OCI-LY1 (cell line): ENCODE measurements around the gene RIN3.

ENCODE experiments used
- H2AFZ ChIP-seq: fragments of 200-600 bp; sonication (generic), shearing (Covaris generic); 2 replicates; pipeline ENCODE4 v1.6.0; 2014; ENCODE audit warnings: antibody characterized with exemption, mild to moderate bottlenecking, low read length
- H3F3A ChIP-seq: fragments of 200-600 bp; sonication (generic), shearing (Covaris generic); 2 replicates; pipeline ENCODE4 v1.6.0; 2014; ENCODE audit warnings: mild to moderate bottlenecking, antibody characterized with exemption, low read length, moderate library complexity; ENCODE audit not compliant: insufficient read depth
- H3K27ac ChIP-seq: fragments of 200-600 bp; sonication (generic); 2 replicates; pipeline ENCODE4 v1.5.1; 2014; ENCODE audit warnings: low read length, mixed run types, mild to moderate bottlenecking, low read depth; ENCODE audit not compliant: poor library complexity, severe bottlenecking
- H3K27me3 ChIP-seq: fragments of 200-600 bp; sonication (generic); 2 replicates; pipeline ENCODE4 v1.6.0; 2014; ENCODE audit warnings: antibody characterized with exemption, mild to moderate bottlenecking, low read length, moderate library complexity; ENCODE audit not compliant: insufficient read depth
- H3K36me3 ChIP-seq: fragments of 200-600 bp; sonication (generic); 2 replicates; pipeline ENCODE4 v1.6.1; 2014; ENCODE audit warnings: mild to moderate bottlenecking, antibody characterized with exemption, low read length, moderate library complexity, mixed read lengths; ENCODE audit not compliant: insufficient read depth
- H3K4me1 ChIP-seq: fragments of 200-600 bp; sonication (generic); 2 replicates; pipeline ENCODE4 v1.5.1; 2014; ENCODE audit warnings: mild to moderate bottlenecking, low read length, moderate library complexity; ENCODE audit not compliant: insufficient read depth, severe bottlenecking
- H3K4me2 ChIP-seq: fragments of 200-600 bp; sonication (generic), shearing (Covaris generic); 2 replicates; pipeline ENCODE4 v1.6.1; 2014; ENCODE audit warnings: low read length
- H3K4me3 ChIP-seq: fragments of 200-600 bp; sonication (generic); 2 replicates; pipeline ENCODE4 v1.5.1; 2014; ENCODE audit warnings: low read length, low read depth, mild to moderate bottlenecking, mixed read lengths; ENCODE audit not compliant: poor library complexity, severe bottlenecking
- H3K79me2 ChIP-seq: fragments of 200-600 bp; shearing (Covaris generic); 2 replicates; pipeline ENCODE4 v1.6.1; 2016; ENCODE audit warnings: mixed run types, low read length, mixed read lengths; ENCODE audit not compliant: insufficient read depth
- H3K9ac ChIP-seq: fragments of 200-600 bp; sonication (generic), shearing (Covaris generic); 2 replicates; pipeline ENCODE4 v1.6.1; 2014; ENCODE audit warnings: mild to moderate bottlenecking, low read length, mixed read lengths
- H3K9me2 ChIP-seq: fragments of 200-600 bp; sonication (generic), shearing (Covaris generic); 2 replicates; pipeline ENCODE4 v1.6.1; 2014; ENCODE audit warnings: low read depth, mild to moderate bottlenecking, low read length, mixed read lengths
- H3K9me3 ChIP-seq: fragments of 200-600 bp; shearing (Covaris generic); 2 replicates; pipeline ENCODE4 v1.6.1; 2014; ENCODE audit warnings: low read length, mixed read lengths
- H4K20me1 ChIP-seq: fragments of 200-600 bp; sonication (generic), shearing (Covaris generic); 2 replicates; pipeline ENCODE4 v1.6.0; 2016; ENCODE audit warnings: mild to moderate bottlenecking, low read length; ENCODE audit not compliant: insufficient read depth
- EZH2 ChIP-seq: fragments of 200-600 bp; sonication (generic), shearing (Covaris generic); IDR thresholded peaks from 2 replicates; pipeline ENCODE4 v1.8.0; 2017; ENCODE audit warnings: borderline replicate concordance, mixed run types, mild to moderate bottlenecking, antibody characterized with exemption, low read length, moderate library complexity, mixed read lengths
- TF ChIP-seq, protein P1 (sequence below): fragments of 200-600 bp; sonication (generic), shearing (Covaris generic); IDR thresholded peaks from 2 replicates; pipeline ENCODE4 v1.5.1; 2017; ENCODE audit warnings: mild to moderate bottlenecking, antibody characterized with exemption, low read length, moderate library complexity, mixed read lengths

RIN3 gene

DNA sequence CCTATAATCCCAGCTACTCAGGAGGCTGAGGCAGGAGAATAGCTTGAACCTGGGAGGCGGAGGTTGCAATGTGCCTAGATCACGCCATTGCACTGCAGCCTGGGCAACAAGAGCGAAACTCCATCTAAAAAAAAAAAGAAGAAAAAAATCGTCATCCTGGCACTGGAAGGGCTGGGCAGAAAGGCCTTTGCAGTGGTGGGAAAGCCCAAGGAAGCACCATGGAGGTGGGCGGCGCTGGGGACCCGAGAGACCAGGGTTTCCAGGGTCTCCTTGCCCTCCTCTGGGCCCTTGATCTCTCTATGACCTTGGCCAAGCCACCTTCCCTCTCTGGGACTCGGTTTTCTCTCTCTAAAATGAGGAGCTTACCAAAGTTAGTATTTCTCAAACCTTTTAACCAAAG, 169.5 kb downstream of the RIN3 start:
- no peaks in the 10 kb centered on the region for H3K36me3 ChIP-seq

DNA sequence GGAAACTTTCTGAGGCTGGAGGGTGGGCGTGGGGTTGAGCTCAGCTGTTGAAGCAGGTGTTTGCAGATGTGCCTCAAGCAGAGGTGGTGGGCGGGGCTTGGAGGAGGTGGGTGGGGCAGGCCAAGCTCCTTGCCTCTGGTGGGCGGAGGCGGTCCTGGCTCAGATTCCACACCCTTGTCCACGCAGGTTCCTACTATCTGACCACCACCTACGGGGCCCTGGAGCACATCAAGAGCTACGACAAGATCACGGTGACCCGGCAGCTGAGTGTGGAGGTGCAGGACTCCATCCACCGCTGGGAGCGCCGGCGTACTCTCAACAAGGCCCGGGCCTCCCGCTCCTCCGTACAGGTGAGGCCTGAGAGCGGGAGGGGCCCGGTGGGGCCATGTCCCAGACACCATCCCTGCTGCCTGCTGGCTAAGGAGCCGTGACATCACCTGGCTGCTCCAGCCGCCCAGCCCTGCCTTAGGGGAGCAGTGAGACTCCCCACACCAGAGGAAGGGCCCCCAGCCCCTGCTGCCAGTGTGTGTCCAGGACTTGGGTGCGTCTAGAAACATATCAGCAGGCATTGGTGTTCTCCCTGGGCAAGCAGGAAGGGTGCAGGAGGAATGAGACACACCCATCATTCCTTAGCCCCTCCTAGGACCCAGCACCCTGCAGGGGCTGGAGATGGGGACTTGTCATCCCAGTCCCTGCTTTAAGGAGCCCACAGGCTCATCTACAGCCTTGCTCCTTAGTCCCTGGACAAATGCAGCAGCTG, 171.4 kb downstream of the RIN3 start:
- H3K27me3 ChIP-seq, result no peaks in the 10 kb centered on the region
- H3K79me2 ChIP-seq, result no peaks in the 10 kb centered on the region
- no peaks in the 10 kb centered on the region for H3K9me2 ChIP-seq
- no peaks in the 10 kb centered on the region for H3K9me3 ChIP-seq
- no peaks in the 10 kb centered on the region for H3F3A ChIP-seq
- H4K20me1 ChIP-seq, result no peaks in the 10 kb centered on the region
- no peak overlapping the region for H3K27ac ChIP-seq
- H2AFZ ChIP-seq, result no peak overlapping the region
- H3K4me2 ChIP-seq, result no peak overlapping the region
- H3K4me3 ChIP-seq, result no peak overlapping the region
- H3K4me1 ChIP-seq, result no peaks in the 10 kb centered on the region
- H3K36me3 ChIP-seq, result no peaks in the 10 kb centered on the region
- TF ChIP-seq, protein P1, sequence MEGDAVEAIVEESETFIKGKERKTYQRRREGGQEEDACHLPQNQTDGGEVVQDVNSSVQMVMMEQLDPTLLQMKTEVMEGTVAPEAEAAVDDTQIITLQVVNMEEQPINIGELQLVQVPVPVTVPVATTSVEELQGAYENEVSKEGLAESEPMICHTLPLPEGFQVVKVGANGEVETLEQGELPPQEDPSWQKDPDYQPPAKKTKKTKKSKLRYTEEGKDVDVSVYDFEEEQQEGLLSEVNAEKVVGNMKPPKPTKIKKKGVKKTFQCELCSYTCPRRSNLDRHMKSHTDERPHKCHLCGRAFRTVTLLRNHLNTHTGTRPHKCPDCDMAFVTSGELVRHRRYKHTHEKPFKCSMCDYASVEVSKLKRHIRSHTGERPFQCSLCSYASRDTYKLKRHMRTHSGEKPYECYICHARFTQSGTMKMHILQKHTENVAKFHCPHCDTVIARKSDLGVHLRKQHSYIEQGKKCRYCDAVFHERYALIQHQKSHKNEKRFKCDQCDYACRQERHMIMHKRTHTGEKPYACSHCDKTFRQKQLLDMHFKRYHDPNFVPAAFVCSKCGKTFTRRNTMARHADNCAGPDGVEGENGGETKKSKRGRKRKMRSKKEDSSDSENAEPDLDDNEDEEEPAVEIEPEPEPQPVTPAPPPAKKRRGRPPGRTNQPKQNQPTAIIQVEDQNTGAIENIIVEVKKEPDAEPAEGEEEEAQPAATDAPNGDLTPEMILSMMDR, result no peak
- TF ChIP-seq EZH2, result no peak
- no peak overlapping the region for H3K9ac ChIP-seq

More for the DNA sequence above, 169.5 kb downstream of the RIN3 start:
- H3K4me2 ChIP-seq, result no peak overlapping the region
- H3K9me3 ChIP-seq, result no peaks in the 10 kb centered on the region
- H2AFZ ChIP-seq, result no peak overlapping the region
- H3F3A ChIP-seq, result no peaks in the 10 kb centered on the region
- no peaks in the 10 kb centered on the region for H3K9me2 ChIP-seq
- H3K4me1 ChIP-seq, result no peaks in the 10 kb centered on the region
- TF ChIP-seq, protein P1, result no peak
- no peak for TF ChIP-seq EZH2
- no peaks in the 10 kb centered on the region for H3K27me3 ChIP-seq
- no peaks in the 10 kb centered on the region for H4K20me1 ChIP-seq
- no peak overlapping the region for H3K9ac ChIP-seq
- H3K4me3 ChIP-seq, result no peak overlapping the region
- H3K27ac ChIP-seq, result no peak overlapping the region
- H3K79me2 ChIP-seq, result no peaks in the 10 kb centered on the region

DNA sequence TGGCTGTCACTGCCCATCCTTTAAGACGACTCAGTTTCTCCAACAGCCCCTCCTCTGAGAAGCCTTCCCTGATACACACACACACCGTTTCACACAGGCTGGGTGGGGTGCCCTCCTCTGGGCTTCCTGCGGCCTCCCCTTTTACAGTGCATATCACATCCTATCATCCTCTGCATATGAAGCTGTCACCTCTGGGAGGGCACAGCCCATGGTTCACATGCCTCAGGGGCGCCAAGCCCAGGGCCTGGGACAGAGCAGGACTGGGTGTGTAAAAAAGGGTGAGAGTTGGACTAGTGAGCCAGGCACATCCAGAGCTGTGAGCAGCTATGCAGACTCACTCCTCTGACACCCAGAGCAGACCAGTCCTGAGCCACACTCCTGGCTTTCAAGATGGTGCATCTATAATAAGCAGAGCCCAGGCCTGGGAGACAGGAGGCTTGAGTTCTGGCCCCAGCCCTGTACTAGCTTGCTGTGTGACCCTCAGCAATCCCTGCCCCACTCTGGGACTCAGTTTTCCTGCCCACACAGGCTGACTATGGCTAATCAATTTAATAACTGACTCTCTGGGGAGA, 172.3 kb downstream of the RIN3 start:
- H3K36me3 ChIP-seq, result no peaks in the 10 kb centered on the region
- H4K20me1 ChIP-seq, result no peaks in the 10 kb centered on the region
- H3K9ac ChIP-seq, result no peak overlapping the region
- H3F3A ChIP-seq, result no peaks in the 10 kb centered on the region
- H2AFZ ChIP-seq, result no peak overlapping the region
- TF ChIP-seq, protein P1, result no peak
- TF ChIP-seq EZH2, result no peak
- no peak overlapping the region for H3K4me3 ChIP-seq
- no peaks in the 10 kb centered on the region for H3K9me2 ChIP-seq
- no peaks in the 10 kb centered on the region for H3K79me2 ChIP-seq
- no peaks in the 10 kb centered on the region for H3K9me3 ChIP-seq
- H3K27ac ChIP-seq, result no peak overlapping the region
- H3K4me1 ChIP-seq, result no peaks in the 10 kb centered on the region
- H3K27me3 ChIP-seq, result no peaks in the 10 kb centered on the region
- no peak overlapping the region for H3K4me2 ChIP-seq
